ENCODE data around the gene TNFAIP8.

DNA sequence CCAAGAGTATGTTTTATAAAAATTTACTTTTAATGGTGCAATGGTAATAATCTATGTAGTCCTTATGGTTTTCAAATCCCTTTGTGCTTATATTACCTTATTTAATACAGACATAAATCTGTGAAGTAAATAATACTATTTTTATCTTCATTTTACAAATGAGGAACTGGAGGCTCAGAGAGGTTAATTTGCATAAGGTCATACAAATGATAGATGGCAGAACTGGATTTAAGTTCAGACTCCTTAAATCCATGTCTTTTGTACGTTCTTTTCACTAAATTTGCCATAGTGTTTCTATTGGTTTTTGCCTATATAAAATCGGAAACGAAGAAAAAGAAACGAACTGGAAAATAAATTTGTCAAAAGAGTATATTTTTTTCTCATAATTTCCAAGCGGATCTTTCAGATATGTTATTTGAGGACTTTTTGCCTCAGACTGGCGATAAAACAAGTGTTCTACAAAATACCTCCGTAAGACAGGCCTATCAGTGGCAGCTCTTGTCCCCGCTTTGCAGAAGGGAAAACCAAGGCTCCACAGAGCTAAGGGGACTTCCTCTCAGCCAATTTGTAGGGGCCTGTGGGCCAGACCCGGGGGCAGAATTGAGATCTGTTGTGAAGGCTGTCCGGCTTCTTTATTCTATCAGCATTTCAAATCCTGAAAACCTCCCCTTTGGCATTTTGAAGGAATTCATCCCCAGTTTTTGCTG is 1.1 kb upstream of the TNFAIP8 start:
- TF ChIP-seq, protein P1, sequence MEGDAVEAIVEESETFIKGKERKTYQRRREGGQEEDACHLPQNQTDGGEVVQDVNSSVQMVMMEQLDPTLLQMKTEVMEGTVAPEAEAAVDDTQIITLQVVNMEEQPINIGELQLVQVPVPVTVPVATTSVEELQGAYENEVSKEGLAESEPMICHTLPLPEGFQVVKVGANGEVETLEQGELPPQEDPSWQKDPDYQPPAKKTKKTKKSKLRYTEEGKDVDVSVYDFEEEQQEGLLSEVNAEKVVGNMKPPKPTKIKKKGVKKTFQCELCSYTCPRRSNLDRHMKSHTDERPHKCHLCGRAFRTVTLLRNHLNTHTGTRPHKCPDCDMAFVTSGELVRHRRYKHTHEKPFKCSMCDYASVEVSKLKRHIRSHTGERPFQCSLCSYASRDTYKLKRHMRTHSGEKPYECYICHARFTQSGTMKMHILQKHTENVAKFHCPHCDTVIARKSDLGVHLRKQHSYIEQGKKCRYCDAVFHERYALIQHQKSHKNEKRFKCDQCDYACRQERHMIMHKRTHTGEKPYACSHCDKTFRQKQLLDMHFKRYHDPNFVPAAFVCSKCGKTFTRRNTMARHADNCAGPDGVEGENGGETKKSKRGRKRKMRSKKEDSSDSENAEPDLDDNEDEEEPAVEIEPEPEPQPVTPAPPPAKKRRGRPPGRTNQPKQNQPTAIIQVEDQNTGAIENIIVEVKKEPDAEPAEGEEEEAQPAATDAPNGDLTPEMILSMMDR (IDR thresholded peaks at IDR 0.05; ENCODE audit: low read depth, low read length) = no peak
- no peak for TF ChIP-seq EZH2phosphoT487 (IDR thresholded peaks at IDR 0.05; ENCODE audit: low read depth)

All from OCI-LY3 (cell line).